K562 (cell line): ENCODE results near the gene AFG1L. TPM values are rescaled to one million over a fixed set of nuclear protein-coding genes. Genes with fewer than 3 reads are reported as not detected.

ENCODE experiments used
- ATAC-seq: fragments of 200-7000 bp; cut with Tn5 transposase; 3 replicates; pipeline ENCODE4 v1.9.1; 2020; ENCODE audit warnings: moderate library complexity
- BruUV-seq: library from RNA; stranded (reverse); fragments of 400-500 nt; replicated peaks from 2 replicates; lab custom pipeline; 2021; lab: Mats Ljungman, UMichigan
- CTCF ChIA-PET: fragments of 300-600 bp; formaldehyde crosslinking; extraction: SDS; loops from one replicate; lab custom pipeline; 2021; ENCODE audit warnings: low intra/inter-chr PET ratio; lab: Yijun Ruan, JAX
- POLR2A ChIA-PET: fragments of 300-600, 350-650 bp; sonication (Branson Sonifier 250); formaldehyde crosslinking; extraction: SDS; loops from one replicate; lab custom pipeline; 2021; ENCODE audit warnings: antibody characterized with exemption, inconsistent platforms; lab: Yijun Ruan, JAX
- DNase-seq, 4 experiments: peaks; one replicate each; pipeline versions ENCODE4 v3.0.0 to v3.0.0-alpha.2; 2011 to 2018; ENCODE audit warnings: low spot score in 3 of 4, mixed read lengths in 3 of 4; ENCODE audit errors: extremely low read depth in 1 of 4
- FAIRE-seq: peaks from 2 replicates; lab custom pipeline; 2011; peaks lifted over from hg19 to GRCh38; lab: Jason Lieb, UNC
- H2AFZ ChIP-seq: 2 replicates; pipeline ENCODE4 v1.6.0; 2011; ENCODE audit warnings: low read depth, low read length, control low read depth, inconsistent platforms
- H3K27ac ChIP-seq: fragments of 200-600 bp; 3 replicates; pipeline ENCODE4 v1.8.0; 2011; ENCODE audit warnings: low read depth, mild to moderate bottlenecking, control low read depth, inconsistent platforms, low read length, moderate library complexity, mixed read lengths; ENCODE audit errors: extremely low read depth
- H3K27me3 ChIP-seq, 2 experiments: fragments of 300-600 bp in 1 of 2; 2 replicates in 1 of 2; 3 replicates in 1 of 2; pipeline versions ENCODE4 v1.6.0 to v1.8.0; 2011; ENCODE audit warnings: inconsistent platforms in 2 of 2, low read length in 2 of 2, mild to moderate bottlenecking in 1 of 2, mixed read lengths in 1 of 2, moderate library complexity in 1 of 2; ENCODE audit not compliant: control insufficient read depth in 2 of 2, insufficient read depth in 2 of 2
- H3K36me3 ChIP-seq: fragments of 300-600 bp; 3 replicates; pipeline ENCODE4 v1.8.0; 2011; ENCODE audit warnings: mild to moderate bottlenecking, low read length, inconsistent platforms; ENCODE audit not compliant: control insufficient read depth, insufficient read depth
- H3K4me1 ChIP-seq, 2 experiments: fragments of 200-600 bp in 1 of 2; replicated peaks in 1 of 2; 2 replicates in 1 of 2; 3 replicates in 1 of 2; pipeline versions ENCODE4 v1.5.1 to v1.8.0; 2011; ENCODE audit warnings: inconsistent platforms in 2 of 2, low read length in 2 of 2, mild to moderate bottlenecking in 1 of 2, mixed read lengths in 1 of 2, moderate library complexity in 1 of 2; ENCODE audit not compliant: control insufficient read depth in 2 of 2, insufficient read depth in 2 of 2
- H3K4me2 ChIP-seq: 2 replicates; pipeline ENCODE4 v1.6.1; 2011; ENCODE audit warnings: low read length, control low read depth, inconsistent platforms, mixed read lengths; ENCODE audit not compliant: insufficient read depth
- H3K4me3 ChIP-seq: fragments of 200-600 bp; sonication (generic), shearing (Covaris generic); 2 replicates; pipeline ENCODE4 v1.5.1; 2016; ENCODE audit warnings: control low read depth, inconsistent platforms
- H3K79me2 ChIP-seq: fragments of 200-600 bp; 3 replicates; pipeline ENCODE4 v1.8.0; 2011; ENCODE audit warnings: low read length, inconsistent platforms; ENCODE audit not compliant: control insufficient read depth, insufficient read depth
- H3K9ac ChIP-seq, 2 experiments: 2 replicates each; pipeline versions ENCODE4 v1.6.0 to v1.6.1; 2011; ENCODE audit warnings: low read depth in 2 of 2, low read length in 2 of 2, control low read depth in 1 of 2, inconsistent platforms in 1 of 2, mild to moderate bottlenecking in 1 of 2, mixed read lengths in 1 of 2; ENCODE audit not compliant: insufficient read depth in 1 of 2
- H3K9me1 ChIP-seq: one replicate; pipeline ENCODE4 v1.6.0; 2011; ENCODE audit warnings: inconsistent platforms, mild to moderate bottlenecking, low read length, moderate library complexity; ENCODE audit not compliant: control insufficient read depth, insufficient read depth
- H3K9me3 ChIP-seq: replicated peaks from 2 replicates; pipeline ENCODE4 v1.5.1; 2011; ENCODE audit warnings: low read depth, low read length, inconsistent platforms; ENCODE audit not compliant: control insufficient read depth, insufficient read depth
- H4K20me1 ChIP-seq: replicated peaks from 2 replicates; pipeline ENCODE4 v1.6.1; 2011; ENCODE audit warnings: low read length, inconsistent platforms, mixed read lengths; ENCODE audit not compliant: control insufficient read depth, insufficient read depth
- CXXC5 ChIP-seq: fragments of 250-450 bp; sonication (Bioruptor Pico); IDR thresholded peaks from 2 replicates; pipeline ENCODE4 v1.8.0; 2022; ENCODE audit warnings: inconsistent platforms, mild to moderate bottlenecking, moderate library complexity
- DPF2 ChIP-seq: fragments of 450-650 bp; IDR thresholded peaks from 2 replicates; pipeline ENCODE4 v1.6.1; 2016
- FOSL1 ChIP-seq: fragments of 200-800 bp; sonication (Bioruptor generic); conservative IDR thresholded peaks from 2 replicates; pipeline ENCODE4 v1.6.1; 2016; ENCODE audit warnings: missing genetic modification characterization, missing compliant biosample characterization
- JUND ChIP-seq, 2 experiments: IDR thresholded peaks; 2 replicates in 1 of 2; 3 replicates in 1 of 2; pipeline ENCODE4 v1.6.1; 2011; ENCODE audit warnings: borderline replicate concordance in 2 of 2, low read depth in 2 of 2, low read length in 2 of 2, improper control_type of control experiment in 1 of 2, missing biosample characterization in 1 of 2, missing genetic modification characterization in 1 of 2, missing genetic modification reagents in 1 of 2
- KDM2B ChIP-seq: fragments of 250-450 bp; sonication (Bioruptor Pico); IDR thresholded peaks from 2 replicates; pipeline ENCODE4 v1.8.0; 2021; ENCODE audit warnings: mild to moderate bottlenecking, moderate library complexity
- KLF1 ChIP-seq: fragments of 450-650 bp; IDR thresholded peaks from 2 replicates; pipeline ENCODE4 v1.6.1; 2016; ENCODE audit warnings: missing genetic modification characterization, missing compliant biosample characterization
- MEF2A ChIP-seq: IDR thresholded peaks from 2 replicates; pipeline ENCODE4 v1.6.1; 2011; ENCODE audit warnings: low read depth, mild to moderate bottlenecking, low read length, moderate library complexity; ENCODE audit not compliant: control insufficient read depth
- MYNN ChIP-seq, 2 experiments: sonication (generic); formaldehyde crosslinking in 1 of 2; IDR thresholded peaks; 2 replicates each; pipeline versions ENCODE4 v1.5.0 to v1.6.1; 2016 to 2020; ENCODE audit warnings: antibody characterized with exemption in 1 of 2, missing genetic modification reagents in 1 of 2
- NFE2 ChIP-seq: IDR thresholded peaks from 2 replicates; pipeline ENCODE4 v1.6.1; 2014; ENCODE audit warnings: antibody characterized with exemption, low read depth
- POLR2AphosphoS5 ChIP-seq: IDR thresholded peaks from 2 replicates; pipeline ENCODE4 v1.6.1; 2011; ENCODE audit warnings: mild to moderate bottlenecking, low read depth, low read length, moderate library complexity; ENCODE audit not compliant: control insufficient read depth, insufficient read depth
- POLR3G ChIP-seq: IDR thresholded peaks from 2 replicates; pipeline ENCODE4 v1.6.1; 2011; ENCODE audit not compliant: insufficient read length, insufficient replicate concordance; ENCODE audit errors: extremely low read depth
- PTRF ChIP-seq: fragments of 450-650 bp; IDR thresholded peaks from 2 replicates; pipeline ENCODE4 v1.6.1; 2016; ENCODE audit warnings: mild to moderate bottlenecking, missing genetic modification characterization, missing compliant biosample characterization
- SNRNP70 ChIP-seq: fragments of 200-400 bp; formaldehyde crosslinking; optimal IDR thresholded peaks from 2 replicates; pipeline ENCODE3; 2017; ENCODE audit warnings: low read depth, low read length
- ZC3H8 ChIP-seq: fragments of 450-650 bp; IDR thresholded peaks from 2 replicates; pipeline ENCODE4 v1.6.1; 2017
- ZNF143 ChIP-seq: sonication (generic); formaldehyde crosslinking; IDR thresholded peaks from 2 replicates; pipeline ENCODE4 v1.9.0; 2022; ENCODE audit warnings: mild to moderate bottlenecking, missing genetic modification reagents
- ZNF507 ChIP-seq: conservative IDR thresholded peaks from 2 replicates; pipeline ENCODE4 v1.6.1; 2017; ENCODE audit warnings: missing genetic modification characterization, missing compliant biosample characterization
- WGBS: fragments of 100-300 bp; shearing (Covaris generic); methylation state at CpG from one replicate; pipeline ENCODE4 v1.1.6; 2016; ENCODE audit warnings: low coverage, mixed read lengths; ENCODE audit not compliant: insufficient coverage; ENCODE audit errors: missing lambda C conversion rate; 5-methylcytosine and 5-hydroxymethylcytosine counted together
- in situ Hi-C: fragments of 300-500 bp; cut with MboI; formaldehyde crosslinking; loops from 4 replicates; pipeline ENCODE4 v1.15.0; 2018; ENCODE audit warnings: inconsistent platforms, mixed read lengths
- intact Hi-C: fragments of 100-400 bp; cut with micrococcal nuclease; formaldehyde crosslinking; loops from 2 replicates; pipeline ENCODE4 v1.14.2; 2022
- polyA plus RNA-seq, 8 experiments: library from polyadenylated mRNA; depleted of rRNA in 4 of 8; stranded (reverse) in 5 of 8; unstranded in 3 of 8; fragments of >200 nt; fragmentation: Nextera tagmentation in 2 of 8; fragmentation: Illumina TruSeq in 1 of 8; extraction: Ambion mirVana in 2 of 8; extraction: Trizol in 1 of 8; gene quantifications; 2 replicates each; pipeline versions ENCODE4 v1.2.1 to v1.2.3, GENCODE V29; 2011 to 2014; ENCODE audit warnings: inconsistent platforms in 1 of 8, missing spikeins in 1 of 8
- total RNA-seq, 7 experiments: library from RNA; depleted of rRNA in 6 of 7; stranded (reverse); fragments of >200 nt in 6 of 7; fragmentation: Illumina TruSeq in 2 of 7; extraction: Trizol in 2 of 7; gene quantifications; 2 replicates each; pipeline versions ENCODE4 v1.2.1 to v1.2.3, GENCODE V29; 2011 to 2021; ENCODE audit warnings: low replicate concordance in 1 of 7
- TF ChIP-seq, protein P1 (sequence below): sonication (generic); formaldehyde crosslinking; IDR thresholded peaks from 2 replicates; pipeline ENCODE4 v1.8.1; 2023; ENCODE audit warnings: mild to moderate bottlenecking, missing genetic modification reagents
- TF ChIP-seq, protein P2 (sequence below): fragments of 250-450 bp; sonication (Bioruptor Pico); IDR thresholded peaks from 2 replicates; pipeline ENCODE4 v1.5.0; 2020; ENCODE audit warnings: mild to moderate bottlenecking, borderline replicate concordance
- TF ChIP-seq, protein P3 (sequence below), 2 experiments: fragments of 450-650 bp in 1 of 2; sonication (generic) in 1 of 2; formaldehyde crosslinking in 1 of 2; IDR thresholded peaks in 1 of 2; conservative IDR thresholded peaks in 1 of 2; 2 replicates each; pipeline versions ENCODE4 v1.6.1 to v1.8.1; 2016 to 2023; ENCODE audit warnings: mild to moderate bottlenecking in 2 of 2, moderate library complexity in 2 of 2, inconsistent platforms in 1 of 2, missing genetic modification reagents in 1 of 2

Gene AFG1L
- total and polyA plus RNA-seq, 9 of the 15 experiments (the other 6 are each of a cell fraction or from before 2014, with no cell fraction given), result 2.2 to 15.5 (median 5.8) TPM

DNA sequence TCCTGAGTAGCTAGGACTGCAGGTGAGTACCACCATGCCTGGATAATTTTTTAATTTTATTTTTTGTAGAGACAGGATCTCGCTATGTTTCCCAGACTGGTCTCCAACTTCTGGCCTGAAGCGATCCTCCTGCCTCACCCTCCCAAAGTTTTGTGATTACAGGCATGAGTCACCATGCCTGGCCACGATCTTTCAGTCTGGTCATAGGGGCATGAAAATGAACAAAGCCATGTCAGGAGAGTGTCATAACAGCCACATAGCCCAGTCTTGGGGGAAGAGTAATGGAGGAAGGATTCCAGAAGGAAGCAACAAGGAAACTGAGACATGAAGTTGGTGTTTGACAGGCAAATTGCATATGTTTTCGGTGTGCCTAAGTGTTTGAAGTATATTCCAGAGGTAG is 17.0 kb upstream of the AFG1L start:
- POLR2A ChIA-PET, result no interaction called here
- H3K4me1 ChIP-seq, result peaks cover 0 to 4% of the 10 kb centered on the region in 2 experiments; a peak in 2 of 5 replicates
- FAIRE-seq, result no peak
- no peak for TF ChIP-seq MYNN (IDR thresholded peaks at IDR 0.05)
- no peak for TF ChIP-seq MYNN (CRISPR knock-in tag; IDR thresholded peaks at IDR 0.05)
- no peak for TF ChIP-seq KDM2B
- TF ChIP-seq FOSL1 (tag), result peak; percentile 72
- TF ChIP-seq ZNF507 (tag), result no peak
- no peak for TF ChIP-seq KLF1 (tag)
- TF ChIP-seq, protein P1, sequence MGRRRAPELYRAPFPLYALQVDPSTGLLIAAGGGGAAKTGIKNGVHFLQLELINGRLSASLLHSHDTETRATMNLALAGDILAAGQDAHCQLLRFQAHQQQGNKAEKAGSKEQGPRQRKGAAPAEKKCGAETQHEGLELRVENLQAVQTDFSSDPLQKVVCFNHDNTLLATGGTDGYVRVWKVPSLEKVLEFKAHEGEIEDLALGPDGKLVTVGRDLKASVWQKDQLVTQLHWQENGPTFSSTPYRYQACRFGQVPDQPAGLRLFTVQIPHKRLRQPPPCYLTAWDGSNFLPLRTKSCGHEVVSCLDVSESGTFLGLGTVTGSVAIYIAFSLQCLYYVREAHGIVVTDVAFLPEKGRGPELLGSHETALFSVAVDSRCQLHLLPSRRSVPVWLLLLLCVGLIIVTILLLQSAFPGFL, result no peak
- TF ChIP-seq POLR3G, result no peak
- TF ChIP-seq, protein P2, sequence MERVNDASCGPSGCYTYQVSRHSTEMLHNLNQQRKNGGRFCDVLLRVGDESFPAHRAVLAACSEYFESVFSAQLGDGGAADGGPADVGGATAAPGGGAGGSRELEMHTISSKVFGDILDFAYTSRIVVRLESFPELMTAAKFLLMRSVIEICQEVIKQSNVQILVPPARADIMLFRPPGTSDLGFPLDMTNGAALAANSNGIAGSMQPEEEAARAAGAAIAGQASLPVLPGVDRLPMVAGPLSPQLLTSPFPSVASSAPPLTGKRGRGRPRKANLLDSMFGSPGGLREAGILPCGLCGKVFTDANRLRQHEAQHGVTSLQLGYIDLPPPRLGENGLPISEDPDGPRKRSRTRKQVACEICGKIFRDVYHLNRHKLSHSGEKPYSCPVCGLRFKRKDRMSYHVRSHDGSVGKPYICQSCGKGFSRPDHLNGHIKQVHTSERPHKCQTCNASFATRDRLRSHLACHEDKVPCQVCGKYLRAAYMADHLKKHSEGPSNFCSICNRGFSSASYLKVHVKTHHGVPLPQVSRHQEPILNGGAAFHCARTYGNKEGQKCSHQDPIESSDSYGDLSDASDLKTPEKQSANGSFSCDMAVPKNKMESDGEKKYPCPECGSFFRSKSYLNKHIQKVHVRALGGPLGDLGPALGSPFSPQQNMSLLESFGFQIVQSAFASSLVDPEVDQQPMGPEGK, result no peak
- no peak for TF ChIP-seq MEF2A
- peak; percentile 22; the same call in 1 of the 2 replicates for TF ChIP-seq DPF2
- TF ChIP-seq SNRNP70, result no peak
- no peak for TF ChIP-seq ZNF143 (CRISPR knock-in tag)
- no peak for TF ChIP-seq POLR2AphosphoS5
- TF ChIP-seq JUND (IDR thresholded peaks at IDR 0.05; ENCODE audit: borderline replicate concordance, low read depth, low read length), result peak; percentile 78
- TF ChIP-seq JUND (tag; IDR thresholded peaks at IDR 0.05; ENCODE audit: borderline replicate concordance, low read depth, low read length), result peak; percentile 62; the same call in 1 of the 3 replicates
- no peak for TF ChIP-seq NFE2
- TF ChIP-seq, protein P3, sequence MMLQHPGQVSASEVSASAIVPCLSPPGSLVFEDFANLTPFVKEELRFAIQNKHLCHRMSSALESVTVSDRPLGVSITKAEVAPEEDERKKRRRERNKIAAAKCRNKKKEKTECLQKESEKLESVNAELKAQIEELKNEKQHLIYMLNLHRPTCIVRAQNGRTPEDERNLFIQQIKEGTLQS (IDR thresholded peaks at IDR 0.05), result peak; percentile 83
- TF ChIP-seq, protein P3 (CRISPR knock-in tag; conservative IDR thresholded peaks at IDR 0.05), result no peak
- no peak for TF ChIP-seq CXXC5
- TF ChIP-seq PTRF (tag), result no peak
- no peak for TF ChIP-seq ZC3H8

More for the DNA sequence above, 17.0 kb upstream of the AFG1L start:
- Histone ChIP-seq H3K79me2 (no peaks in the 10 kb centered on the region), H3K9me1 (no peaks in the 10 kb centered on the region), H3K9me3 (no peaks in the 10 kb centered on the region), H3K4me3 (no peak overlapping the region), H3K9ac (no peak overlapping the region), H2AFZ (peak overlapping the region; percentile 83), H3K27ac (no peak overlapping the region), H3K36me3 (no peaks in the 10 kb centered on the region), H4K20me1 (no peaks in the 10 kb centered on the region), H3K27me3 (no peaks in the 10 kb centered on the region; a peak in 1 of 5 replicates), H3K4me2 (no peak overlapping the region; the same call in 1 of the 2 replicates)
- intact Hi-C loops (no loop called here), in situ Hi-C loops (no loop called here)
- DNase-seq (peak in 1 of 4 experiments; percentile 32), ATAC-seq (peak; percentile 58)
- CTCF ChIA-PET, result no interaction called here
- no TSS peak for BruUV-seq
- WGBS, result 28% methylated on average over 4 of the region's 4 CpGs
